H1 (cell line): ENCODE results near the gene PGAM2. TPM values are rescaled to one million over a fixed set of nuclear protein-coding genes. Genes with fewer than 3 reads are reported as not detected.

Source experiments
- CTCF ChIA-PET: fragments of 300-600 bp; sonication (Branson Sonifier 250); formaldehyde crosslinking; loops from one replicate; lab custom pipeline; 2021; ENCODE audit not compliant: partially characterized antibody; lab: Charles Lee
- POLR2A ChIA-PET: fragments of 300-600 bp; sonication (Branson Sonifier 250); formaldehyde crosslinking; loops from one replicate; lab custom pipeline; 2021; ENCODE audit warnings: inconsistent platforms; ENCODE audit not compliant: partially characterized antibody; lab: Charles Lee
- DNase-seq, 2 experiments: peaks; one replicate each; pipeline versions ENCODE4 v3.0.0 to v3.0.0-alpha.2; 2010 to 2022; ENCODE audit warnings: low spot score in 2 of 2, low read depth in 1 of 2, mixed read lengths in 1 of 2
- FAIRE-seq: peaks from 2 replicates; lab custom pipeline; 2011; peaks lifted over from hg19 to GRCh38; lab: Jason Lieb, UNC
- H2AFZ ChIP-seq: 2 replicates; pipeline ENCODE4 v1.8.1; 2012; ENCODE audit warnings: low read length, inconsistent platforms
- H2AK5ac ChIP-seq: 2 replicates; pipeline ENCODE4 v1.6.1; 2013; ENCODE audit warnings: low read depth, low read length
- H2BK120ac ChIP-seq: replicated peaks from 2 replicates; pipeline ENCODE3; 2013; ENCODE audit warnings: low read depth, low read length, inconsistent platforms
- H2BK12ac ChIP-seq: 2 replicates; pipeline ENCODE4 v1.6.1; 2013; ENCODE audit warnings: low read depth, low read length
- H2BK15ac ChIP-seq: 2 replicates; pipeline ENCODE4 v1.6.1; 2013; ENCODE audit warnings: low read length
- H2BK20ac ChIP-seq: 2 replicates; pipeline ENCODE4 v1.6.1; 2013; ENCODE audit warnings: low read length
- H2BK5ac ChIP-seq: 2 replicates; pipeline ENCODE4 v1.6.1; 2013; ENCODE audit warnings: low read depth, low read length
- H3K14ac ChIP-seq: 2 replicates; pipeline ENCODE4 v1.6.1; 2013; ENCODE audit warnings: inconsistent platforms; ENCODE audit not compliant: insufficient read length
- H3K18ac ChIP-seq: 2 replicates; pipeline ENCODE4 v1.6.1; 2013; ENCODE audit warnings: low read length; ENCODE audit errors: extremely low read depth
- H3K23ac ChIP-seq: 2 replicates; pipeline ENCODE4 v1.6.1; 2013; ENCODE audit warnings: inconsistent platforms; ENCODE audit not compliant: insufficient read length
- H3K23me2 ChIP-seq: 2 replicates; pipeline ENCODE4 v1.6.1; 2013; ENCODE audit warnings: low read depth, low read length
- H3K27ac ChIP-seq: 2 replicates; pipeline ENCODE4 v1.6.1; 2011; ENCODE audit warnings: low read depth, low read length, inconsistent platforms
- H3K27me3 ChIP-seq, 4 experiments: replicated peaks in 1 of 4; 1 replicate in 1 of 4; 2 replicates in 3 of 4; pipeline versions ENCODE4 v1.6.1 to v1.8.1; 2011 to 2013; ENCODE audit warnings: low read length in 3 of 4, mild to moderate bottlenecking in 3 of 4, inconsistent platforms in 2 of 4, mixed read lengths in 2 of 4, moderate library complexity in 1 of 4; ENCODE audit not compliant: control insufficient read depth in 3 of 4, insufficient read depth in 3 of 4; ENCODE audit errors: extremely low read depth in 1 of 4
- H3K36me3 ChIP-seq, 4 experiments: 2 replicates each; pipeline versions ENCODE4 v1.6.1 to v1.8.1; 2011 to 2013; ENCODE audit warnings: mild to moderate bottlenecking in 4 of 4, low read length in 3 of 4, moderate library complexity in 2 of 4, control low read depth in 1 of 4, inconsistent platforms in 1 of 4; ENCODE audit not compliant: insufficient read depth in 4 of 4, control insufficient read depth in 2 of 4
- H3K4ac ChIP-seq: replicated peaks from 2 replicates; pipeline ENCODE3; 2013; ENCODE audit warnings: low read length, low read depth, mixed read lengths, inconsistent platforms; ENCODE audit not compliant: insufficient read length
- H3K4me1 ChIP-seq, 4 experiments: replicated peaks in 1 of 4; 1 replicate in 1 of 4; 2 replicates in 3 of 4; pipeline versions ENCODE4 v1.6.1 to v1.8.1; 2011 to 2013; ENCODE audit warnings: low read length in 3 of 4, inconsistent platforms in 2 of 4, mixed read lengths in 1 of 4; ENCODE audit not compliant: insufficient read depth in 4 of 4, control insufficient read depth in 3 of 4
- H3K4me2 ChIP-seq, 2 experiments: 2 replicates each; pipeline versions ENCODE4 v1.6.1 to v1.8.1; 2011 to 2013; ENCODE audit warnings: low read depth in 2 of 2, low read length in 2 of 2, control low read depth in 1 of 2, inconsistent platforms in 1 of 2, mild to moderate bottlenecking in 1 of 2; ENCODE audit not compliant: insufficient read depth in 1 of 2
- H3K4me3 ChIP-seq, 4 experiments: fragments of 200-600, 300-600 bp in 1 of 4; sonication (generic), shearing (Covaris generic), sonication (Bioruptor Twin) in 1 of 4; 2 replicates each; pipeline versions ENCODE4 v1.5.1 to v1.8.1; 2011 to 2016; ENCODE audit warnings: low read length in 4 of 4, low read depth in 3 of 4, control low read depth in 2 of 4, inconsistent platforms in 2 of 4, mild to moderate bottlenecking in 2 of 4, mixed read lengths in 1 of 4, moderate library complexity in 1 of 4; ENCODE audit not compliant: insufficient read depth in 2 of 4; ENCODE audit errors: extremely low read depth in 1 of 4
- H3K56ac ChIP-seq: replicated peaks from 2 replicates; pipeline ENCODE3; 2013; ENCODE audit warnings: low read depth, mild to moderate bottlenecking, mixed read lengths, low read length, inconsistent platforms; ENCODE audit not compliant: insufficient read length
- H3K79me1 ChIP-seq: 2 replicates; pipeline ENCODE4 v1.6.1; 2013; ENCODE audit warnings: low read depth, low read length, control low read depth
- H3K79me2 ChIP-seq, 2 experiments: 2 replicates each; pipeline versions ENCODE4 v1.6.1 to v1.8.1; 2012 to 2013; ENCODE audit warnings: low read length in 2 of 2, mild to moderate bottlenecking in 2 of 2, inconsistent platforms in 1 of 2; ENCODE audit not compliant: insufficient read depth in 2 of 2, control insufficient read depth in 1 of 2
- H3K9ac ChIP-seq, 4 experiments: replicated peaks in 1 of 4; 1 replicate in 1 of 4; 2 replicates in 3 of 4; pipeline versions ENCODE4 v1.6.1 to v1.8.1; 2011 to 2013; ENCODE audit warnings: low read depth in 3 of 4, low read length in 3 of 4, control low read depth in 2 of 4, mild to moderate bottlenecking in 2 of 4, moderate library complexity in 2 of 4, inconsistent platforms in 1 of 4; ENCODE audit errors: extremely low read depth in 1 of 4
- H3K9me3 ChIP-seq, 2 experiments: 2 replicates each; pipeline versions ENCODE4 v1.6.1 to v1.8.1; 2012 to 2013; ENCODE audit warnings: mild to moderate bottlenecking in 2 of 2, moderate library complexity in 2 of 2, control low read depth in 1 of 2, inconsistent platforms in 1 of 2, low read depth in 1 of 2, low read length in 1 of 2, mixed read lengths in 1 of 2; ENCODE audit not compliant: insufficient read depth in 2 of 2
- H4K20me1 ChIP-seq, 2 experiments: replicated peaks in 1 of 2; 2 replicates each; pipeline versions ENCODE3 to v1.8.1; 2011 to 2013; ENCODE audit warnings: inconsistent platforms in 2 of 2, low read length in 2 of 2, mild to moderate bottlenecking in 1 of 2; ENCODE audit not compliant: insufficient read depth in 2 of 2, control insufficient read depth in 1 of 2
- H4K5ac ChIP-seq: 2 replicates; pipeline ENCODE4 v1.6.1; 2013; ENCODE audit warnings: low read length, low read depth, mixed read lengths, inconsistent platforms; ENCODE audit not compliant: insufficient read length
- H4K8ac ChIP-seq: 2 replicates; pipeline ENCODE4 v1.8.0; 2013; ENCODE audit warnings: mild to moderate bottlenecking, moderate library complexity, low read length, inconsistent platforms; ENCODE audit not compliant: insufficient read depth; ENCODE audit errors: extremely low read depth
- H4K91ac ChIP-seq: replicated peaks from 2 replicates; pipeline ENCODE3; 2013; ENCODE audit warnings: low read length, mixed read lengths, inconsistent platforms; ENCODE audit not compliant: insufficient read length
- BCL11A ChIP-seq, 2 experiments: IDR thresholded peaks; one replicate each; pipeline ENCODE4 v1.6.1; 2011; ENCODE audit warnings: low read depth in 2 of 2, low read length in 2 of 2, mild to moderate bottlenecking in 2 of 2
- CHD1 ChIP-seq: IDR thresholded peaks from 2 replicates; pipeline ENCODE4 v1.6.1; 2012; ENCODE audit warnings: low read depth, low read length, improper control_type of control experiment
- CREB1 ChIP-seq: IDR thresholded peaks from 2 replicates; pipeline ENCODE4 v1.6.1; 2012; ENCODE audit warnings: inconsistent platforms
- E2F6 ChIP-seq: IDR thresholded peaks from 2 replicates; pipeline ENCODE4 v1.6.1; 2012; ENCODE audit warnings: inconsistent platforms
- EGR1 ChIP-seq: IDR thresholded peaks from 2 replicates; pipeline ENCODE4 v1.6.1; 2011; ENCODE audit warnings: low read depth, low read length, borderline replicate concordance
- POLR2A ChIP-seq, 2 experiments: IDR thresholded peaks; 1 replicate in 1 of 2; 2 replicates in 1 of 2; pipeline ENCODE4 v1.6.1; 2011; ENCODE audit warnings: low read depth in 2 of 2, low read length in 2 of 2, mild to moderate bottlenecking in 2 of 2; ENCODE audit errors: control extremely low read depth in 1 of 2
- RAD21 ChIP-seq, 2 experiments: IDR thresholded peaks in 1 of 2; conservative IDR thresholded peaks in 1 of 2; 2 replicates each; pipeline ENCODE4 v1.6.1; 2011; ENCODE audit warnings: low read depth in 2 of 2, low read length in 2 of 2, improper control_type of control experiment in 1 of 2, inconsistent platforms in 1 of 2, mild to moderate bottlenecking in 1 of 2, moderate library complexity in 1 of 2
- RNF2 ChIP-seq: fragments of 200-900, 300-1000 bp; sonication (generic); IDR thresholded peaks from 2 replicates; pipeline ENCODE4 v1.7.1; 2016; ENCODE audit warnings: borderline replicate concordance, low read depth, mild to moderate bottlenecking, antibody characterized with exemption, low read length; ENCODE audit not compliant: poor library complexity, severe bottlenecking; ENCODE audit errors: missing control alignments
- SP4 ChIP-seq: IDR thresholded peaks from 2 replicates; pipeline ENCODE4 v1.6.1; 2012; ENCODE audit warnings: low read length, inconsistent platforms
- SRF ChIP-seq: IDR thresholded peaks from 2 replicates; pipeline ENCODE4 v1.6.1; 2011; ENCODE audit warnings: mild to moderate bottlenecking, low read depth, low read length, moderate library complexity
- SUZ12 ChIP-seq: fragments of 200-600 bp; sonication (generic); IDR thresholded peaks from 2 replicates; pipeline ENCODE4 v1.6.1; 2012; ENCODE audit warnings: mild to moderate bottlenecking, inconsistent platforms, low read length, moderate library complexity, mixed read lengths
- WGBS, 2 experiments: shearing (Covaris generic) in 1 of 2; methylation state at CpG; one replicate each; pipeline versions ENCODE4 v1.1.6 to v1.1.7; 2013 to 2015; ENCODE audit warnings: low lambda C conversion rate in 2 of 2, mixed read lengths in 2 of 2, inconsistent platforms in 1 of 2, low coverage in 1 of 2, missing lambda C conversion rate in 1 of 2; ENCODE audit not compliant: insufficient replicate concordance in 2 of 2, insufficient coverage in 1 of 2, insufficient read length in 1 of 2; ENCODE audit errors: extremely low coverage in 1 of 2, missing lambda C conversion rate in 1 of 2; 5-methylcytosine and 5-hydroxymethylcytosine counted together
- polyA plus RNA-seq, 7 experiments: library from polyadenylated mRNA; depleted of rRNA in 3 of 7; stranded (reverse) in 5 of 7; unstranded in 2 of 7; fragments of >200 nt in 5 of 7; fragments of 200-250 nt in 2 of 7; gene quantifications; 1 replicate in 5 of 7; 2 replicates in 1 of 7; 4 replicates in 1 of 7; pipeline versions ENCODE4 v1.2.1 to v1.2.3, GENCODE V29; 2011 to 2013; ENCODE audit warnings: missing spikeins in 2 of 7, mixed read lengths in 2 of 7
- total RNA-seq: library from RNA; stranded (reverse); fragmentation: NEBNext Ultra II Directional; extraction: Animal tissue kit (Norgen Biotek cat#: 25700); gene quantifications from 2 replicates; pipeline ENCODE4 v1.2.1, GENCODE V29; 2021

The PGAM2 gene
- total and polyA plus RNA-seq, 2 of the 8 experiments (the other 6 are each of a cell fraction or from before 2014, with no cell fraction given) = 2.1 to 2.9 TPM

GRCh38 chr7:44064791-44065430 lies 456 bp downstream of the PGAM2 start:
- POLR2A ChIA-PET = interaction anchor here (0.7 to 7.1 kb wide), 14 partner anchors 12 to 208 kb away, joined by 3 to 48 read pairs (median 4); partner anchors contain the start of gene POLD2
- no peak for FAIRE-seq
- no peak for TF ChIP-seq SRF
- no peak for TF ChIP-seq CHD1
- TF ChIP-seq POLR2A (IDR thresholded peaks at IDR 0.05; ENCODE audit: control extremely low read depth in 1 of 2, low read depth in 2 of 2, low read length in 2 of 2) = no peak; a peak in 1 of 3 replicates
- TF ChIP-seq SUZ12 = no peak
- TF ChIP-seq E2F6 = no peak
- TF ChIP-seq CREB1 = no peak
- no peak for TF ChIP-seq EGR1
- TF ChIP-seq RAD21 (IDR thresholded peaks at IDR 0.05 in 1 of 2, conservative IDR thresholded peaks at IDR 0.05 in 1 of 2; ENCODE audit: low read depth in 2 of 2, low read length in 2 of 2) = no peak
- no peak for TF ChIP-seq RNF2
- no peak for TF ChIP-seq BCL11A (IDR thresholded peaks at IDR 0.05; ENCODE audit: low read depth in 2 of 2, low read length in 2 of 2)
- no peak for TF ChIP-seq SP4

More at GRCh38 chr7:44064791-44065430, 456 bp downstream of the PGAM2 start:
- Histone ChIP-seq H4K91ac (peak overlapping the region; percentile 70), H3K23ac (no peak overlapping the region), H2AK5ac (0 out of 2 replicates have a peak overlapping the region, but pooled peaks have one; percentile 10), H2BK12ac (peak overlapping the region; percentile 87; the same call in 1 of the 2 replicates), H3K4me1 (peaks cover 9 to 30% (median 26%) of the 10 kb centered on the region in 4 experiments), H3K9me3 (no peaks in the 10 kb centered on the region), H2BK15ac (peak overlapping the region; percentile 88; the same call in 1 of the 2 replicates), H3K4me2 (peak overlapping the region; percentile 49 to 57), H3K4ac (peak overlapping the region; percentile 35), H3K27me3 (peaks cover 0 to 3% (median 0%) of the 10 kb centered on the region in 4 experiments; a peak in 2 of 7 replicates), H3K18ac (no peak overlapping the region), H3K79me2 (no peaks in the 10 kb centered on the region), H4K8ac (no peak overlapping the region), H2AFZ (no peak overlapping the region), H2BK20ac (no peak overlapping the region), H3K56ac (no peak overlapping the region), H3K36me3 (peaks cover 0 to 13% (median 6%) of the 10 kb centered on the region in 4 experiments; a peak in 4 of 8 replicates), H3K14ac (no peak overlapping the region), H2BK120ac (no peak overlapping the region), H3K23me2 (no peaks in the 10 kb centered on the region), H3K9ac (no peak overlapping the region), H3K79me1 (no peaks in the 10 kb centered on the region), H2BK5ac (no peak overlapping the region), H4K20me1 (peaks cover 5 to 8% of the 10 kb centered on the region in 2 experiments), H3K4me3 (0 out of 8 replicates have a peak overlapping the region, but pooled peaks of 1 of the 4 experiments have one; percentile 2), H3K27ac (no peak overlapping the region), H4K5ac (no peak overlapping the region)
- WGBS, 2 experiments = 72% methylated on average over 31 of the region's 33 CpGs; no CpG with 5 or more reads in 1 of the 2 experiments
- no peak for DNase-seq
- CTCF ChIA-PET = interaction anchor here (0.5 to 2.4 kb wide), 9 partner anchors 7 to 345 kb away, joined by 3 to 10 read pairs (median 4); no protein-coding TSS in a partner anchor
